H9 (cell line): ENCODE results near the gene HLA-G. TPM values are rescaled to one million over a fixed set of nuclear protein-coding genes. Genes with fewer than 3 reads are reported as not detected.

Source experiments
- DNase-seq: peaks from one replicate; pipeline ENCODE4 v3.0.0-alpha.2; 2017
- H2AFZ ChIP-seq: one replicate; pipeline ENCODE4 v1.6.1; 2013; ENCODE audit warnings: mild to moderate bottlenecking, low read length, control low read depth, moderate library complexity
- H2AK5ac ChIP-seq: 2 replicates; pipeline ENCODE4 v1.6.1; 2013; ENCODE audit warnings: low read length, control low read depth, mixed read lengths; ENCODE audit not compliant: insufficient read length
- H2BK120ac ChIP-seq: one replicate; pipeline ENCODE4 v1.6.1; 2013; ENCODE audit warnings: low read depth, mild to moderate bottlenecking, low read length, control low read depth, inconsistent platforms; ENCODE audit not compliant: poor library complexity, severe bottlenecking
- H2BK12ac ChIP-seq: 2 replicates; pipeline ENCODE4 v1.6.1; 2013; ENCODE audit warnings: low read length, control low read depth, mixed read lengths, low read depth; ENCODE audit not compliant: insufficient read length
- H2BK15ac ChIP-seq: 2 replicates; pipeline ENCODE4 v1.6.1; 2013; ENCODE audit warnings: low read depth, low read length, control low read depth
- H2BK20ac ChIP-seq: one replicate; pipeline ENCODE4 v1.6.1; 2013; ENCODE audit warnings: low read depth, mild to moderate bottlenecking, low read length, control low read depth, inconsistent platforms; ENCODE audit not compliant: poor library complexity, severe bottlenecking
- H2BK5ac ChIP-seq: 2 replicates; pipeline ENCODE4 v1.6.1; 2013; ENCODE audit warnings: low read length, control low read depth, mixed read lengths; ENCODE audit not compliant: insufficient read length
- H3K14ac ChIP-seq: 2 replicates; pipeline ENCODE4 v1.6.1; 2013; ENCODE audit warnings: low read length, control low read depth; ENCODE audit not compliant: insufficient read depth
- H3K18ac ChIP-seq: 2 replicates; pipeline ENCODE4 v1.6.1; 2013; ENCODE audit warnings: low read depth, mild to moderate bottlenecking, mixed read lengths, low read length, control low read depth; ENCODE audit not compliant: insufficient read length
- H3K23ac ChIP-seq: 2 replicates; pipeline ENCODE4 v1.6.1; 2013; ENCODE audit warnings: low read length, control low read depth, mixed read lengths, low read depth; ENCODE audit not compliant: insufficient read length
- H3K23me2 ChIP-seq: 2 replicates; pipeline ENCODE4 v1.6.1; 2013; ENCODE audit warnings: low read depth, mild to moderate bottlenecking, mixed read lengths, low read length, control low read depth; ENCODE audit not compliant: insufficient read length, poor library complexity, severe bottlenecking
- H3K27ac ChIP-seq: 2 replicates; pipeline ENCODE4 v1.5.1; 2013; ENCODE audit warnings: low read length, control low read depth, mixed read lengths, low read depth; ENCODE audit not compliant: insufficient read length
- H3K27me3 ChIP-seq: 2 replicates; pipeline ENCODE4 v1.6.1; 2013; ENCODE audit warnings: low read length, control low read depth, inconsistent platforms; ENCODE audit not compliant: insufficient read depth
- H3K4ac ChIP-seq: 2 replicates; pipeline ENCODE4 v1.6.1; 2013; ENCODE audit warnings: low read depth, mild to moderate bottlenecking, control low read depth, inconsistent platforms, low read length, moderate library complexity
- H3K4me1 ChIP-seq: 2 replicates; pipeline ENCODE4 v1.6.1; 2013; ENCODE audit warnings: low read length, control low read depth, inconsistent platforms; ENCODE audit not compliant: insufficient read depth
- H3K4me2 ChIP-seq: 2 replicates; pipeline ENCODE4 v1.6.1; 2013; ENCODE audit warnings: low read length, control low read depth, mixed read lengths; ENCODE audit not compliant: insufficient read length, insufficient read depth
- H3K56ac ChIP-seq: 2 replicates; pipeline ENCODE4 v1.6.1; 2013; ENCODE audit warnings: low read depth, mild to moderate bottlenecking, mixed read lengths, low read length, control low read depth; ENCODE audit not compliant: insufficient read length
- H3K79me1 ChIP-seq: 2 replicates; pipeline ENCODE4 v1.6.1; 2013; ENCODE audit warnings: low read depth, mild to moderate bottlenecking, moderate library complexity, low read length, control low read depth, inconsistent platforms; ENCODE audit not compliant: insufficient read depth, poor library complexity, severe bottlenecking
- H3K79me2 ChIP-seq: 2 replicates; pipeline ENCODE4 v1.6.1; 2013; ENCODE audit warnings: low read length, control low read depth, inconsistent platforms; ENCODE audit not compliant: insufficient read depth
- H3K9ac ChIP-seq: 2 replicates; pipeline ENCODE4 v1.6.1; 2013; ENCODE audit warnings: low read length, control low read depth, mixed read lengths; ENCODE audit not compliant: insufficient read length; ENCODE audit errors: extremely low read depth
- H3K9me3 ChIP-seq: one replicate; pipeline ENCODE4 v1.6.1; 2013; ENCODE audit warnings: low read depth, low read length, inconsistent platforms; ENCODE audit not compliant: control insufficient read depth
- H3T11ph ChIP-seq: one replicate; pipeline ENCODE4 v1.6.1; 2013; ENCODE audit warnings: mild to moderate bottlenecking, low read length, control low read depth, inconsistent platforms
- H4K20me1 ChIP-seq: one replicate; pipeline ENCODE4 v1.6.1; 2013; ENCODE audit not compliant: control insufficient read depth, insufficient read length, insufficient read depth
- H4K5ac ChIP-seq: 2 replicates; pipeline ENCODE4 v1.6.1; 2013; ENCODE audit warnings: low read depth, mild to moderate bottlenecking, mixed read lengths, low read length, control low read depth; ENCODE audit not compliant: insufficient read length
- H4K8ac ChIP-seq: replicated peaks from 2 replicates; pipeline ENCODE4 v1.6.1; 2013; ENCODE audit warnings: low read length, control low read depth, mixed read lengths, low read depth; ENCODE audit not compliant: insufficient read length
- H4K91ac ChIP-seq: 2 replicates; pipeline ENCODE4 v1.6.1; 2013; ENCODE audit warnings: low read depth, mild to moderate bottlenecking, moderate library complexity, mixed read lengths, low read length, control low read depth; ENCODE audit not compliant: insufficient read length
- H3K27ac Mint-ChIP-seq, 3 experiments: 2 replicates in 2 of 3; 3 replicates in 1 of 3; pipeline ENCODE4 v1.8.0; 2020 to 2021; ENCODE audit warnings: mixed read lengths in 3 of 3, mild to moderate bottlenecking in 1 of 3, moderate library complexity in 1 of 3
- H3K27me3 Mint-ChIP-seq: 2 replicates; pipeline ENCODE4 v1.8.0; 2021; ENCODE audit warnings: low read depth, mild to moderate bottlenecking, moderate library complexity, mixed read lengths
- H3K36me3 Mint-ChIP-seq, 3 experiments: 2 replicates in 2 of 3; 3 replicates in 1 of 3; pipeline ENCODE4 v1.8.0; 2020 to 2021; ENCODE audit warnings: low read depth in 3 of 3, mixed read lengths in 3 of 3; ENCODE audit not compliant: insufficient read depth in 1 of 3
- H3K4me1 Mint-ChIP-seq, 2 experiments: 2 replicates each; pipeline ENCODE4 v1.8.0; 2020; ENCODE audit warnings: mixed read lengths in 2 of 2
- H3K4me3 Mint-ChIP-seq, 2 experiments: 2 replicates in 1 of 2; 3 replicates in 1 of 2; pipeline ENCODE4 v1.8.0; 2020 to 2021; ENCODE audit warnings: mild to moderate bottlenecking in 2 of 2, mixed read lengths in 2 of 2, moderate library complexity in 1 of 2
- H3K9me3 Mint-ChIP-seq, 2 experiments: 2 replicates in 1 of 2; 3 replicates in 1 of 2; pipeline ENCODE4 v1.8.0; 2020; ENCODE audit warnings: mild to moderate bottlenecking in 2 of 2, mixed read lengths in 2 of 2, moderate library complexity in 1 of 2
- WGBS: extraction: QIAGEN DNeasy Blood & Tissue Kit; methylation state at CpG from one replicate; pipeline ENCODE4 v1.1.7; 2013; ENCODE audit warnings: missing lambda C conversion rate, low lambda C conversion rate, mixed read lengths; ENCODE audit not compliant: insufficient read length; ENCODE audit errors: extremely low coverage; 5-methylcytosine and 5-hydroxymethylcytosine counted together
- total RNA-seq: library from RNA; stranded (reverse); gene quantifications from 2 replicates; pipeline ENCODE4 v1.2.1, GENCODE V29; 2021
- TF ChIP-seq, protein P1 (sequence below): fragments of 200-600 bp; sonication (generic); conservative IDR thresholded peaks from 3 replicates; pipeline ENCODE4 v1.8.0; 2021; ENCODE audit warnings: antibody characterized with exemption, mild to moderate bottlenecking

The HLA-G gene
- total RNA-seq, 1 experiment from 2014 or later = 2.7 TPM

DNA sequence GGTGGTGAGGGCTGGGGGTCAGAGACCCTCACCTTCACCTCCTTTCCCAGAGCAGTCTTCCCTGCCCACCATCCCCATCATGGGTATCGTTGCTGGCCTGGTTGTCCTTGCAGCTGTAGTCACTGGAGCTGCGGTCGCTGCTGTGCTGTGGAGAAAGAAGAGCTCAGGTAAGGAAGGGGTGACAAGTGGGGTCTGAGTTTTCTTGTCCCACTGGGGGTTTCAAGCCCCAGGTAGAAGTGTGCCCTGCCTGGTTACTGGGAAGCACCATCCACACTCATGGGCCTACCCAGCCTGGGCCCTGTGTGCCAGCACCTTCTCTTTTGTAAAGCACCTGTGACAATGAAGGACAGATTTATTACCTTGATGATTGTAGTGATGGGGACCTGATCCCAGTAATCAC is 2.1 kb downstream of the HLA-G start:
- Histone ChIP-seq H3K23ac (no peak overlapping the region), H4K91ac (no peak overlapping the region), H2AK5ac (no peak overlapping the region), H2BK120ac (no peak overlapping the region), H2BK20ac (no peak overlapping the region), H3K56ac (no peak overlapping the region), H2BK15ac (no peak overlapping the region), H3K79me1 (no peaks in the 10 kb centered on the region), H4K5ac (no peak overlapping the region), H4K8ac (no peak overlapping the region), H3K9ac (no peak overlapping the region), H3K23me2 (peaks cover 11% of the 10 kb centered on the region), H3K27me3 (peaks cover 12% of the 10 kb centered on the region; the same call in 1 of the 2 replicates), H4K20me1 (no peaks in the 10 kb centered on the region), H3K18ac (no peak overlapping the region), H3K4ac (no peak overlapping the region), H3K4me1 (no peaks in the 10 kb centered on the region), H2BK12ac (no peak overlapping the region), H3K79me2 (no peaks in the 10 kb centered on the region), H3T11ph (no peak overlapping the region), H3K27ac (no peak overlapping the region), H3K14ac (no peak overlapping the region), H3K4me2 (no peak overlapping the region), H3K9me3 (no peaks in the 10 kb centered on the region), H2AFZ (no peak overlapping the region), H2BK5ac (no peak overlapping the region)
- H3K27me3 Mint-ChIP-seq = peaks cover 69% of the 10 kb centered on the region
- no peak for DNase-seq
- no peak overlapping the region for H3K27ac Mint-ChIP-seq
- H3K36me3 Mint-ChIP-seq = peaks cover 0 to 2% (median 0%) of the 10 kb centered on the region in 3 experiments; a peak in 2 of 7 replicates
- no peaks in the 10 kb centered on the region; a peak in 1 of 5 replicates for H3K9me3 Mint-ChIP-seq
- TF ChIP-seq, protein P1, sequence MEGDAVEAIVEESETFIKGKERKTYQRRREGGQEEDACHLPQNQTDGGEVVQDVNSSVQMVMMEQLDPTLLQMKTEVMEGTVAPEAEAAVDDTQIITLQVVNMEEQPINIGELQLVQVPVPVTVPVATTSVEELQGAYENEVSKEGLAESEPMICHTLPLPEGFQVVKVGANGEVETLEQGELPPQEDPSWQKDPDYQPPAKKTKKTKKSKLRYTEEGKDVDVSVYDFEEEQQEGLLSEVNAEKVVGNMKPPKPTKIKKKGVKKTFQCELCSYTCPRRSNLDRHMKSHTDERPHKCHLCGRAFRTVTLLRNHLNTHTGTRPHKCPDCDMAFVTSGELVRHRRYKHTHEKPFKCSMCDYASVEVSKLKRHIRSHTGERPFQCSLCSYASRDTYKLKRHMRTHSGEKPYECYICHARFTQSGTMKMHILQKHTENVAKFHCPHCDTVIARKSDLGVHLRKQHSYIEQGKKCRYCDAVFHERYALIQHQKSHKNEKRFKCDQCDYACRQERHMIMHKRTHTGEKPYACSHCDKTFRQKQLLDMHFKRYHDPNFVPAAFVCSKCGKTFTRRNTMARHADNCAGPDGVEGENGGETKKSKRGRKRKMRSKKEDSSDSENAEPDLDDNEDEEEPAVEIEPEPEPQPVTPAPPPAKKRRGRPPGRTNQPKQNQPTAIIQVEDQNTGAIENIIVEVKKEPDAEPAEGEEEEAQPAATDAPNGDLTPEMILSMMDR = no peak
- peaks cover 2 to 11% of the 10 kb centered on the region in 2 experiments; a peak in 3 of 4 replicates for H3K4me1 Mint-ChIP-seq
- WGBS = no CpG with 5 or more reads among the region's 3 CpGs
- no peak overlapping the region for H3K4me3 Mint-ChIP-seq
